OCI-LY3 (cell line): Measurements from ENCODE around the gene PRDM5.

Source experiments
- CTCF ChIP-seq: fragments of 200-600, 300-600 bp; sonication (generic); IDR thresholded peaks from 2 replicates; pipeline ENCODE4 v1.5.1; 2014; ENCODE audit warnings: antibody characterized with exemption, low read length, low read depth
- EZH2phosphoT487 ChIP-seq: fragments of 200-600 bp; shearing (Covaris generic); IDR thresholded peaks from 2 replicates; pipeline ENCODE4 v1.6.1; 2018; ENCODE audit warnings: antibody characterized with exemption, mixed run types, low read depth

- no peak for TF ChIP-seq CTCF
- TF ChIP-seq EZH2phosphoT487: no peak
Measured at GRCh38 chr4:120920666-120921065, 1.9 kb downstream of the PRDM5 start.
